Activated T-helper 2 cell treated with anti-CD3 and anti-CD28 coated beads, Interferon-gamma antibody, Interleukin-2, Interleukin-4, amounts not matched to agents 10 μg/mL and 5 μg/mL and 100 μg/mL, durations not matched to agents 14 hours and 24 hours and 36 hours (primary cell): ENCODE data around the gene CDH6. TPM values are rescaled to one million over a fixed set of nuclear protein-coding genes. Genes with fewer than 3 reads are reported as not detected.

Experiments
- DNase-seq: peaks from one replicate; pipeline ENCODE4 v3.0.0; 2021; ENCODE audit warnings: low spot score
- H3K27ac Mint-ChIP-seq: one replicate; pipeline ENCODE4 v1.8.0; 2021; ENCODE audit warnings: mixed read lengths
- H3K27me3 Mint-ChIP-seq: one replicate; pipeline ENCODE4 v1.8.0; 2021; ENCODE audit warnings: low read depth, mixed read lengths
- H3K36me3 Mint-ChIP-seq: one replicate; pipeline ENCODE4 v1.8.0; 2021; ENCODE audit warnings: low read depth, mixed read lengths
- H3K4me1 Mint-ChIP-seq: one replicate; pipeline ENCODE4 v1.8.0; 2021; ENCODE audit warnings: low read depth, mixed read lengths
- H3K4me3 Mint-ChIP-seq: one replicate; pipeline ENCODE4 v1.8.0; 2021; ENCODE audit warnings: low read depth, mild to moderate bottlenecking, moderate library complexity, mixed read lengths
- H3K9me3 Mint-ChIP-seq: one replicate; pipeline ENCODE4 v1.8.0; 2021; ENCODE audit warnings: mixed read lengths
- intact Hi-C: fragments of 100-400 bp; cut with micrococcal nuclease; formaldehyde crosslinking; loops from one replicate; pipeline ENCODE4 v1.15.1; 2023
- total RNA-seq: library from RNA; stranded (reverse); gene quantifications from 2 replicates; pipeline ENCODE4 v1.2.3, GENCODE V29; 2022

Gene CDH6
- total RNA-seq, result not detected in 2 replicates

GRCh38 chr5:31193591-31194467 is at the start of gene CDH6:
TSS of gene CDH6 (plus strand) at chr5:31193686. CDS start at chr5:31267474, 73,788 bp downstream.
- no peaks in the 10 kb centered on the region for H3K4me1 Mint-ChIP-seq
- H3K27me3 Mint-ChIP-seq, result peaks cover 36% of the 10 kb centered on the region
- no peak within 1 kb of the TSS for H3K27ac Mint-ChIP-seq
- H3K36me3 Mint-ChIP-seq, result no peaks in the 10 kb centered on the region
- intact Hi-C loops, result no loop called here
- no peak within 1 kb of the TSS for H3K4me3 Mint-ChIP-seq
- H3K9me3 Mint-ChIP-seq, result no peaks in the 10 kb centered on the region
- DNase-seq, result no peak

GRCh38 chr5:31144364-31144763 is 49.1 kb upstream of the CDH6 start:
- Mint-ChIP-seq H3K9me3 (no peaks in the 10 kb centered on the region), H3K4me1 (no peaks in the 10 kb centered on the region), H3K27me3 (no peaks in the 10 kb centered on the region), H3K36me3 (no peaks in the 10 kb centered on the region), H3K4me3 (no peak overlapping the region), H3K27ac (no peak overlapping the region)
- intact Hi-C loops, result no loop called here
- DNase-seq, result no peak

GRCh38 chr5:31148959-31149475 is 44.5 kb upstream of the CDH6 start:
- DNase-seq, result no peak
- no peaks in the 10 kb centered on the region for H3K36me3 Mint-ChIP-seq
- intact Hi-C loops, result no loop called here
- no peak overlapping the region for H3K4me3 Mint-ChIP-seq
- no peak overlapping the region for H3K27ac Mint-ChIP-seq
- H3K9me3 Mint-ChIP-seq, result no peaks in the 10 kb centered on the region
- no peaks in the 10 kb centered on the region for H3K4me1 Mint-ChIP-seq
- H3K27me3 Mint-ChIP-seq, result no peaks in the 10 kb centered on the region

GRCh38 chr5:31153521-31153920 is 40.0 kb upstream of the CDH6 start:
- Mint-ChIP-seq H3K4me1 (no peaks in the 10 kb centered on the region), H3K4me3 (no peak overlapping the region), H3K27ac (no peak overlapping the region), H3K9me3 (no peaks in the 10 kb centered on the region), H3K36me3 (no peaks in the 10 kb centered on the region), H3K27me3 (no peaks in the 10 kb centered on the region)
- DNase-seq, result no peak
- intact Hi-C loops, result no loop called here

- Mint-ChIP-seq H3K4me3 (no peak overlapping the region), H3K4me1 (no peaks in the 10 kb centered on the region), H3K9me3 (no peaks in the 10 kb centered on the region), H3K36me3 (no peaks in the 10 kb centered on the region), H3K27ac (no peak overlapping the region), H3K27me3 (no peaks in the 10 kb centered on the region)
- intact Hi-C loops, result no loop called here
- DNase-seq, result no peak
Measured at GRCh38 chr5:31156631-31157160, 36.8 kb upstream of the CDH6 start.

GRCh38 chr5:31157720-31158119 is 35.8 kb upstream of the CDH6 start:
- no peaks in the 10 kb centered on the region for H3K9me3 Mint-ChIP-seq
- H3K27ac Mint-ChIP-seq, result no peak overlapping the region
- intact Hi-C loops, result no loop called here
- DNase-seq, result no peak
- no peak overlapping the region for H3K4me3 Mint-ChIP-seq
- no peaks in the 10 kb centered on the region for H3K4me1 Mint-ChIP-seq
- H3K27me3 Mint-ChIP-seq, result no peaks in the 10 kb centered on the region
- H3K36me3 Mint-ChIP-seq, result no peaks in the 10 kb centered on the region

- intact Hi-C loops, result no loop called here
- no peak overlapping the region for H3K27ac Mint-ChIP-seq
Measured at GRCh38 chr5:31158686-31159085, 34.8 kb upstream of the CDH6 start.

GRCh38 chr5:31161781-31162181 is 31.7 kb upstream of the CDH6 start:
- no peaks in the 10 kb centered on the region for H3K9me3 Mint-ChIP-seq
- H3K36me3 Mint-ChIP-seq, result no peaks in the 10 kb centered on the region
- DNase-seq, result no peak
- no peak overlapping the region for H3K4me3 Mint-ChIP-seq
- no peak overlapping the region for H3K27ac Mint-ChIP-seq
- no peaks in the 10 kb centered on the region for H3K27me3 Mint-ChIP-seq
- intact Hi-C loops, result no loop called here
- no peaks in the 10 kb centered on the region for H3K4me1 Mint-ChIP-seq

More at GRCh38 chr5:31158686-31159085, 34.8 kb upstream of the CDH6 start:
- Mint-ChIP-seq H3K9me3 (no peaks in the 10 kb centered on the region), H3K36me3 (no peaks in the 10 kb centered on the region), H3K4me1 (no peaks in the 10 kb centered on the region), H3K27me3 (no peaks in the 10 kb centered on the region), H3K4me3 (no peak overlapping the region)
- DNase-seq, result no peak

GRCh38 chr5:31165729-31166128 is 27.8 kb upstream of the CDH6 start:
- Mint-ChIP-seq H3K27ac (no peak overlapping the region), H3K27me3 (no peaks in the 10 kb centered on the region), H3K9me3 (no peaks in the 10 kb centered on the region), H3K4me1 (no peaks in the 10 kb centered on the region), H3K36me3 (no peaks in the 10 kb centered on the region), H3K4me3 (no peak overlapping the region)
- no peak for DNase-seq
- intact Hi-C loops, result no loop called here

GRCh38 chr5:31169379-31169778 is 24.1 kb upstream of the CDH6 start:
- no peaks in the 10 kb centered on the region for H3K36me3 Mint-ChIP-seq
- intact Hi-C loops, result no loop called here
- no peaks in the 10 kb centered on the region for H3K27me3 Mint-ChIP-seq
- H3K4me1 Mint-ChIP-seq, result no peaks in the 10 kb centered on the region
- no peak overlapping the region for H3K27ac Mint-ChIP-seq
- no peak overlapping the region for H3K4me3 Mint-ChIP-seq
- no peaks in the 10 kb centered on the region for H3K9me3 Mint-ChIP-seq
- DNase-seq, result no peak

- DNase-seq, result no peak
- H3K36me3 Mint-ChIP-seq, result no peaks in the 10 kb centered on the region
- H3K9me3 Mint-ChIP-seq, result no peaks in the 10 kb centered on the region
- no peak overlapping the region for H3K4me3 Mint-ChIP-seq
- H3K4me1 Mint-ChIP-seq, result no peaks in the 10 kb centered on the region
- H3K27ac Mint-ChIP-seq, result no peak overlapping the region
- no peaks in the 10 kb centered on the region for H3K27me3 Mint-ChIP-seq
- intact Hi-C loops, result no loop called here
Measured at GRCh38 chr5:31172881-31173280, 20.6 kb upstream of the CDH6 start.

GRCh38 chr5:31173614-31174013 is 19.9 kb upstream of the CDH6 start:
- H3K9me3 Mint-ChIP-seq, result no peaks in the 10 kb centered on the region
- no peak overlapping the region for H3K4me3 Mint-ChIP-seq
- DNase-seq, result no peak
- intact Hi-C loops, result no loop called here
- no peak overlapping the region for H3K27ac Mint-ChIP-seq
- H3K27me3 Mint-ChIP-seq, result no peaks in the 10 kb centered on the region
- no peaks in the 10 kb centered on the region for H3K36me3 Mint-ChIP-seq
- H3K4me1 Mint-ChIP-seq, result no peaks in the 10 kb centered on the region

GRCh38 chr5:31181376-31181987 is 12.0 kb upstream of the CDH6 start:
- H3K27me3 Mint-ChIP-seq, result no peaks in the 10 kb centered on the region
- no peaks in the 10 kb centered on the region for H3K9me3 Mint-ChIP-seq
- no peak overlapping the region for H3K4me3 Mint-ChIP-seq
- intact Hi-C loops, result no loop called here
- no peaks in the 10 kb centered on the region for H3K36me3 Mint-ChIP-seq
- H3K4me1 Mint-ChIP-seq, result no peaks in the 10 kb centered on the region
- H3K27ac Mint-ChIP-seq, result no peak overlapping the region
- DNase-seq, result no peak
